ENCODE data around the gene TMEM163. TPM values are rescaled to one million over a fixed set of nuclear protein-coding genes. Genes with fewer than 3 reads are reported as not detected.

TMEM163 gene
- polyA plus RNA-seq, 3 donors: 0.01 TPM; not detected in 2

- Mint-ChIP-seq H3K27ac (peak overlapping the region; percentile 94 to 97 (median 95)), H3K4me1 (peaks cover 57% of the 10 kb centered on the region), H3K27me3 (ENCODE audit: low read depth in 3 of 3) (peaks cover 0 to 7% (median 2%) of the 10 kb centered on the region in 3 donors), H3K36me3 (peaks cover 0 to 5% of the 10 kb centered on the region in 2 donors), H3K4me3 (no peak overlapping the region), H3K9me3 (no peaks in the 10 kb centered on the region)
- TF ChIP-seq, protein P1, sequence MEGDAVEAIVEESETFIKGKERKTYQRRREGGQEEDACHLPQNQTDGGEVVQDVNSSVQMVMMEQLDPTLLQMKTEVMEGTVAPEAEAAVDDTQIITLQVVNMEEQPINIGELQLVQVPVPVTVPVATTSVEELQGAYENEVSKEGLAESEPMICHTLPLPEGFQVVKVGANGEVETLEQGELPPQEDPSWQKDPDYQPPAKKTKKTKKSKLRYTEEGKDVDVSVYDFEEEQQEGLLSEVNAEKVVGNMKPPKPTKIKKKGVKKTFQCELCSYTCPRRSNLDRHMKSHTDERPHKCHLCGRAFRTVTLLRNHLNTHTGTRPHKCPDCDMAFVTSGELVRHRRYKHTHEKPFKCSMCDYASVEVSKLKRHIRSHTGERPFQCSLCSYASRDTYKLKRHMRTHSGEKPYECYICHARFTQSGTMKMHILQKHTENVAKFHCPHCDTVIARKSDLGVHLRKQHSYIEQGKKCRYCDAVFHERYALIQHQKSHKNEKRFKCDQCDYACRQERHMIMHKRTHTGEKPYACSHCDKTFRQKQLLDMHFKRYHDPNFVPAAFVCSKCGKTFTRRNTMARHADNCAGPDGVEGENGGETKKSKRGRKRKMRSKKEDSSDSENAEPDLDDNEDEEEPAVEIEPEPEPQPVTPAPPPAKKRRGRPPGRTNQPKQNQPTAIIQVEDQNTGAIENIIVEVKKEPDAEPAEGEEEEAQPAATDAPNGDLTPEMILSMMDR (IDR thresholded peaks at IDR 0.05): no peak
- DNase-seq: peak; percentile 96 to 99 (median 98)
- no peaks in the 10 kb centered on the region for H3K36me3 ChIP-seq (replicated peaks in 1 of 2; ENCODE audit: control insufficient read depth in 1 of 2, insufficient read depth in 2 of 2, low read length in 2 of 2)
- no peak overlapping the region for H3K4me3 ChIP-seq (replicated peaks in 1 of 3; ENCODE audit: low read depth in 2 of 3, low read length in 3 of 3)
- intact Hi-C loops (cut with micrococcal nuclease): loop anchor here in 1 of 2 donors (10.0 kb wide), 1 partner anchor 175 kb away; the partner anchor contains the start of gene CCNT2
- no peaks in the 10 kb centered on the region for H3K27me3 ChIP-seq (ENCODE audit: control insufficient read depth in 2 of 2, insufficient read depth in 2 of 2, low read length in 2 of 2)
- no peak overlapping the region for H2AFZ ChIP-seq (ENCODE audit: insufficient read depth, low read depth, low read length, poor library complexity, severe bottlenecking)
- H3K79me2 ChIP-seq (ENCODE audit: insufficient read depth, low read length): no peaks in the 10 kb centered on the region
- H4K20me1 ChIP-seq (ENCODE audit: insufficient read depth, low read length): no peaks in the 10 kb centered on the region
- H3K9ac ChIP-seq (ENCODE audit: insufficient read depth, low read length, poor library complexity, severe bottlenecking): peak overlapping the region; percentile 53
- peaks cover 54 to 56% of the 10 kb centered on the region in 2 donors for H3K4me1 ChIP-seq (ENCODE audit: control insufficient read depth in 1 of 2, insufficient read depth in 2 of 2, low read length in 2 of 2)
- H3K4me2 ChIP-seq (replicated peaks; ENCODE audit: extremely low read depth, low read length, poor library complexity, severe bottlenecking): peak overlapping the region; percentile 8
- peak overlapping the region; percentile 74 to 91 for H3K27ac ChIP-seq (ENCODE audit: low read depth in 1 of 2, low read length in 2 of 2)
- WGBS (ENCODE audit: insufficient coverage): 0% methylated on average over 3 of the region's 6 CpGs
- no peaks in the 10 kb centered on the region for H3K9me3 ChIP-seq (replicated peaks in 1 of 2; ENCODE audit: control insufficient read depth in 1 of 2, insufficient read depth in 1 of 2, low read length in 2 of 2)
These were observed 21.1 kb upstream of the TMEM163 start for GRCh38 chr2:134739879-134740301.

- WGBS (ENCODE audit: insufficient coverage): no CpG with 5 or more reads among the region's 1 CpG
- intact Hi-C loops (cut with micrococcal nuclease): loop anchor here in 1 of 2 donors (10.0 kb wide), 1 partner anchor 175 kb away; the partner anchor contains the start of gene CCNT2
These were observed 20.6 kb upstream of the TMEM163 start for GRCh38 chr2:134739236-134739878.

More at GRCh38 chr2:134739236-134739878, 20.6 kb upstream of the TMEM163 start:
- H2AFZ ChIP-seq (ENCODE audit: insufficient read depth, low read depth, low read length, poor library complexity, severe bottlenecking): no peak overlapping the region
- TF ChIP-seq, protein P1 (IDR thresholded peaks at IDR 0.05): no peak
- peaks cover 54 to 56% of the 10 kb centered on the region in 2 donors for H3K4me1 ChIP-seq (ENCODE audit: control insufficient read depth in 1 of 2, insufficient read depth in 2 of 2, low read length in 2 of 2)
- Mint-ChIP-seq H3K4me3 (no peak overlapping the region), H3K9me3 (no peaks in the 10 kb centered on the region), H3K27me3 (ENCODE audit: low read depth in 3 of 3) (peaks cover 0 to 7% (median 2%) of the 10 kb centered on the region in 3 donors), H3K27ac (peak overlapping the region; percentile 94 to 97 (median 95)), H3K4me1 (peaks cover 57% of the 10 kb centered on the region), H3K36me3 (peaks cover 0 to 5% of the 10 kb centered on the region in 2 donors)
- H4K20me1 ChIP-seq (ENCODE audit: insufficient read depth, low read length): no peaks in the 10 kb centered on the region
- H3K36me3 ChIP-seq (replicated peaks in 1 of 2; ENCODE audit: control insufficient read depth in 1 of 2, insufficient read depth in 2 of 2, low read length in 2 of 2): no peaks in the 10 kb centered on the region
- H3K9me3 ChIP-seq (replicated peaks in 1 of 2; ENCODE audit: control insufficient read depth in 1 of 2, insufficient read depth in 1 of 2, low read length in 2 of 2): no peaks in the 10 kb centered on the region
- DNase-seq: peak in 2 of 3 donors; percentile 30 to 40
- H3K4me2 ChIP-seq (replicated peaks; ENCODE audit: extremely low read depth, low read length, poor library complexity, severe bottlenecking): peak overlapping the region; percentile 0
- no peaks in the 10 kb centered on the region for H3K27me3 ChIP-seq (ENCODE audit: control insufficient read depth in 2 of 2, insufficient read depth in 2 of 2, low read length in 2 of 2)
- H3K79me2 ChIP-seq (ENCODE audit: insufficient read depth, low read length): no peaks in the 10 kb centered on the region
- peak overlapping the region; percentile 74 to 91 for H3K27ac ChIP-seq (ENCODE audit: low read depth in 1 of 2, low read length in 2 of 2)
- no peak overlapping the region for H3K4me3 ChIP-seq (replicated peaks in 1 of 3; ENCODE audit: low read depth in 2 of 3, low read length in 3 of 3)
- no peak overlapping the region for H3K9ac ChIP-seq (ENCODE audit: insufficient read depth, low read length, poor library complexity, severe bottlenecking)
